NCI-H446 treated with DMSO at 0.1 percent for 48 hours (cell line): ENCODE results near the gene HIVEP3.

Source experiments
- DNase-seq: peaks from one replicate; lab custom pipeline; 2025; lab: John Stamatoyannopoulos, UW

HIVEP3 gene

GRCh38 chr1:41497056-41497440, 421.7 kb downstream of the HIVEP3 start:
- no peak for DNase-seq

- no peak for DNase-seq
These were observed 422.4 kb downstream of the HIVEP3 start for GRCh38 chr1:41496080-41497055.

- DNase-seq = no peak
These were observed 423.3 kb downstream of the HIVEP3 start for GRCh38 chr1:41495210-41495948.

GRCh38 chr1:41494351-41495209, 424.1 kb downstream of the HIVEP3 start:
- no peak for DNase-seq

- no peak for DNase-seq
These were observed 424.9 kb downstream of the HIVEP3 start for GRCh38 chr1:41493626-41494350.

GRCh38 chr1:41493117-41493536, 425.6 kb downstream of the HIVEP3 start:
- no peak for DNase-seq

- DNase-seq = no peak
These were observed 426.3 kb downstream of the HIVEP3 start for GRCh38 chr1:41492341-41492848.

GRCh38 chr1:41490911-41491310, 427.8 kb downstream of the HIVEP3 start:
- no peak for DNase-seq

- DNase-seq = no peak
These were observed 429.2 kb downstream of the HIVEP3 start for GRCh38 chr1:41489561-41489960.

- no peak for DNase-seq
These were observed 430.4 kb downstream of the HIVEP3 start for GRCh38 chr1:41488040-41488951.

- DNase-seq = no peak
These were observed 431.3 kb downstream of the HIVEP3 start for GRCh38 chr1:41487126-41488039.

- no peak for DNase-seq
These were observed 432.2 kb downstream of the HIVEP3 start for GRCh38 chr1:41486371-41487125.

GRCh38 chr1:41486053-41486370, 432.7 kb downstream of the HIVEP3 start:
- no peak for DNase-seq

- no peak for DNase-seq
These were observed 433.1 kb downstream of the HIVEP3 start for GRCh38 chr1:41485605-41486004.

- peak; percentile 86 for DNase-seq
These were observed 434.1 kb downstream of the HIVEP3 start, which contains the start of gene EDN2 for GRCh38 chr1:41484402-41485241. Gene EDN2, minus strand, starts transcription at chr1:41484683. Its CDS starts 82 bp downstream, at chr1:41484601.

- DNase-seq = no peak
These were observed 434.7 kb downstream of the HIVEP3 start for GRCh38 chr1:41483960-41484401.
